ENCODE measurements around the gene RNGTT.

RNGTT gene

DNA sequence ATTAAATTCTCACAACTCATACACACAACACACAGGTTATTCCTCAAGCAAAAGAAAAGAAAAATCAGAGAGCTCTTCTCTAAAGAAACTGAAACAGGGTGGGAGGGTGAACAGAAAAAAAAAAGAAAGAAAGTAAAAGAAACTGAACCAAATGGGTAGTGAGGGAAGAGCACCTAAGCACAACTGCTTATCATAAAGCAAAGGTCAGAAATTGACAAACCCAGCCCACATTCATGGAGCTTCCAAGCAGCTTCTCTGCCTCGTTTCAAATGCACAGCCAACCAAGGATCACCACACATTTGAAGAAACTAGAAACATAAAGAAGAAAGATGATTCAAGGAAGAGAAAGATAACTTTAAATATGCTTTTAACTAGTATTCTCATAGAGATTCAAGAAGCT lies 90.5 kb downstream of the RNGTT start:
- no peak for DNase-seq
- intact Hi-C loops (cut with DNase I), result loop anchor here (10.0 kb wide), 1 partner anchor 948 kb away; no protein-coding TSS in a partner anchor

GRCh38 chr6:88871498-88871897 lies 91.9 kb downstream of the RNGTT start:
- intact Hi-C loops (cut with DNase I), result loop anchor here (10.0 kb wide), 1 partner anchor 947 kb away; no protein-coding TSS in a partner anchor
- no peak for DNase-seq

GRCh38 chr6:88870717-88871330 lies 92.6 kb downstream of the RNGTT start:
- peak in 26 of 42 donors; percentile 10 to 79 (median 48) for DNase-seq
- intact Hi-C loops (cut with DNase I), result loop anchor here (10.0 kb wide), 1 partner anchor 946 kb away; no protein-coding TSS in a partner anchor

DNA sequence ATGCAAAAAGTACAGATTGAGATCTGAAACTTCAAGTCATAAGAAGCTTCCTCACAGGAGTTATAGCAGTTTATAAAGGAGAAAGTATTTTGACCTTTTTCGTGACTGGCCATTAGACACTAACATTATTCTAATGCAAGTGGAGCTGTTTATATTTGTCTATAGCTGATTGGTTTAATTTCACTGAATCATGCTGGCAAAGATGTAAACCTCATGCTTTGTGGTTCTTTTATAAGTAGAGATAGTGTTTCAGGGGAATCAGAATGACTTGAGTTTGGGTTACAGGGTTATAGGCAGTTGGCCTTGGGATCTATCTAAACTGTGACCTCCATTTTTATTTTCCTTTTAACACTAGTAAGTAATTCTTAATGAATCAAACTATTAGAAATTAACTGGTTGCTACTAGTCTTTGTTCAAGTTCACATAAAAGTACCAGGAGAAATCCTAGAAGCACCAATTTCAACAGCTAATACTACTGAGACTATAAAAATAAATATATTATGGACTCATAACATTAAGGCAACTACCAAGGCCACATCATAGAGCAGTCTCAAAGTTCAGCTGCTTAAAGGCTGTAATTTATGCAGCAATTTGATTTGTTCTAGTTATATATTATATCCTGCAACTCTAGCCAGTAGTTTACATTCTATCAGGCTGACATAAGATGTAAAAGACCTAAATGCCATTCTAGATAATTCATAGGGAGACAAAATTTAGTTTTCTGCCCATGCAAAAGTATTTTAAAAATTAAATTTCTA lies 94.0 kb downstream of the RNGTT start:
- intact Hi-C loops (cut with DNase I), result loop anchor here (10.0 kb wide), 1 partner anchor 945 kb away; no protein-coding TSS in a partner anchor

DNA sequence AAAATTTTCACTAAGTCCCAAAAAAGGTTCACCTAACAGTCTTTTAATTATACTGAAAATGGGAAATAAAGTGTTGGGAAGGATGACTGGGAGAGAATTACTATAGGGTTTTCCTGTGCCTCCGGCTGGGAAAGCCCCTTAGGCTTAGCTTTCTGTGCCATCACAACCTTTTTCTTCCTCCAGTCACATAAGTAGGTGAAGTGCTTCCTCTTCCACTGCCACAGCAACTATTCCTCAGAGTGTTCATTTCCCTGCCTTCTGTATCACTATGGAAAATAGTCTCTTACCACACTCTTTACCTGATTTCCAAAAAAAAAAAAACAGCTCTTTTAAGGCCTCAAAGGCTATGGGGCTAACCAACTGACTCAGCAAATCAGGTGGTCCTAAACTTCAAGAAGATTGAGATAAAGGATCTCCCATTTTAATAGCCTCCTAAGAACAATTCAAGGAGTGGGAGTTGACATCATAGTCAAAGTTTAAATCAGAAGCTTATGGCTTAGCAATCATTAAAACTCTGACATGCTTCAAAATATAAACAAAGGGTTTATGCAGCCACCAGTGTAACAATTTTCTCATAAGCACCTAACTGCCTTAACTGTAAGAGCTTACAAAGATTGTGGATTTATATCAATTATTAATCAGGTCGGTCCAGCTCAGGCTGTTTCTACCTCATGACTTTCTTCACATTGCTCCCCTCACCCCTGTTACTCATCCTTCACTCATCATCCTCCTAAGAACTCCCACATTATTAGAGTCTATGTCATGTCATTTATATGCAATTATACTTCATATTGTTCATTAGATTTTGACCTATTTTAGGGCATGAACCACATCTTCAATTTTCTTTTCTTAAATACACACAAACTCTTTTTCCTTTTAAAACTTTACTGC lies 95.3 kb downstream of the RNGTT start:
- peak in 4 of 42 donors; percentile 4 to 54 (median 16) for DNase-seq
- intact Hi-C loops (cut with DNase I), result no loop called here

More for the DNA sequence above, 94.0 kb downstream of the RNGTT start:
- no peak for DNase-seq

- intact Hi-C loops (cut with DNase I), result no loop called here
- no peak for DNase-seq
These were observed 96.6 kb downstream of the RNGTT start for GRCh38 chr6:88866856-88867255.

GRCh38 chr6:88865275-88865674 lies 98.1 kb downstream of the RNGTT start:
- intact Hi-C loops (cut with DNase I), result no loop called here
- DNase-seq, result no peak

GRCh38 chr6:88864359-88865054 lies 98.9 kb downstream of the RNGTT start:
- no peak for DNase-seq
- intact Hi-C loops (cut with DNase I), result no loop called here

- intact Hi-C loops (cut with DNase I), result no loop called here
- no peak for DNase-seq
These were observed 103.1 kb downstream of the RNGTT start for GRCh38 chr6:88860310-88860709.

GRCh38 chr6:88858455-88858854 lies 105.0 kb downstream of the RNGTT start:
- DNase-seq, result no peak
- intact Hi-C loops (cut with DNase I), result no loop called here

GRCh38 chr6:88856566-88856965 lies 106.9 kb downstream of the RNGTT start:
- intact Hi-C loops (cut with DNase I), result no loop called here
- no peak for DNase-seq

DNA sequence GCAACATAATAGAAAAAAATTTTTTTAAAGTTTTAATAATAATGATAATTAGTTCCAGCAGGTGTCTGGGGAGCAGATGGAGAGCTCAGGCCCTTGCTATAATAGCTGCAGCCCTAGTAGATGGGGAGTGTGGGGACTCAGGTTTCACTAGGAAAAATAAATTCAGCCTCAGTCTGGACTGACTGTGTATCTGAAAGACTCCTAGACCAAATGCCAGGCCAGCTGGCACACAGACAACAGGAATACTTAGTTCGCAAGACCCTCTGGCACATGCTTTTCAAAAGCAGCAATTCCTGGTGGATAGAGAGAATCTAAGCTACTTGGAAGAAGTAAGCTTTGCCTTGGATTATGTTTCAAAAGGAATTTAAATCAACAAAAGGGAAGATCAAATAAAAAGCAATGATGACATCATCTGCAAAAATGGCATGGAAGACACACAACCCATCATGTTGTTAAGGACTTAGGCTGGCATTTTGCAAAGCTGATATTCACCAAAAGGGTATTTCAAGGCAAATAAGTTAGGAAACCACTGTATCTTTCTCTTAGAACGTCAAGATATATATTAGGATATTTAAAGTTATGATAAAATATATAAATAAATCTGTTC lies 107.8 kb downstream of the RNGTT start:
- no peak for DNase-seq
- intact Hi-C loops (cut with DNase I), result no loop called here

DNA sequence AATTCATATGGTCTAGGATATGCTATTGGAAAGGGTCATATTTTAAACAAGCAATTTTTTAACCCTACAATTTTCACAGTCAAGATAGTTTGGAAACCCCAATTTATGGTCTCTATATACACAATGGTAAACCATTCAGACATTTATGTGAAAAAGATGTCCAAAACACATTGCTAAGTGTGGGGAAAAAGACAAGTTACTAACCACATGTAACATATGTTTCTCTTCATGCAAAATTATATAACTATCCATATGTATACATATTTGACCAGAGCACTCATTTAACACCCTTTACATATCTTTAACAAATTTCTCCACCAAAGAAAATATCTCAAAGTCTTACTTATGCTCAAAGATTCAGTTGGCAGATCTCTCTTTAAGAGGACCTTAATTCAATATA lies 110.6 kb downstream of the RNGTT start:
- DNase-seq, result no peak
- intact Hi-C loops (cut with DNase I), result no loop called here

GRCh38 chr6:88852000-88852399 lies 111.4 kb downstream of the RNGTT start:
- DNase-seq, result no peak
- intact Hi-C loops (cut with DNase I), result no loop called here

DNA sequence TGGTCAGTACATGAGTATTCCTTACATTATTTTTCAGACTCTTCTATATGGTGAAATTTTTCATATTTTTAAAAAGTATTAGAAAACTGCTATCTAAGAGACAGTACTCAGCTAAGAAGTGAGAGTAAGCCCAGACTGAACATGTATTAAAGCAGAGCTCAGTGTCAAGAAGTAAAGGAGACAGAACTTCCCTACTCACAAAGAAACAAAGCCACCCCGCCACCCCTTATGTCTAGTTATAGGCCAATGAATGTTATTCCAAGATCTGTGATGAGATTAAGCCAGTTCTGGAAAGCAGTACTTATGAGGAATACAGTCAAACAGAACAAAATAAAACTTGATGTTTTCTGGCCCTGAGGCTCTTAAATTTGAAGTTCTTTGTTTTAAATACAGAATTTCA lies 114.5 kb downstream of the RNGTT start:
- intact Hi-C loops (cut with DNase I), result no loop called here
- DNase-seq, result no peak

GRCh38 chr6:88843040-88843439 lies 120.4 kb downstream of the RNGTT start:
- DNase-seq, result no peak
- intact Hi-C loops (cut with DNase I), result no loop called here

DNA sequence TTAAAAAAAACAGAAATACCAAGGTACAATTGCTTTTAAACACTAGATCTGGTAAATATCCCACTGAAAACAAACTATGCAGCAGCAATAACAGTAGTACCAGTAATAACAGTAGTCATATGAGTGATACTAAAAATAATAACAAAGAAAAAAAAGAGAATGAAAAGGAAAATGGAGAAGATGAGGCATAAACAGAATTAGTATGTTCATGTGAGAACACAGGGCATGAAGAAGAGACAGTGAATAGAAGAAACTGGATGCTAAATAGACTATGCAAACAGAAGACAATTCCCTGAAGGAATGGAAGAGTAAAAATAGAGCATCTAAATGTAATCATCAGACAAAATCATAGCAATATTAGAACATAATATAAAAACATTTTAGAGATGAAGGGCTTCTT lies 121.1 kb downstream of the RNGTT start:
- intact Hi-C loops (cut with DNase I), result no loop called here
- DNase-seq, result no peak

GRCh38 chr6:88840796-88841539 lies 122.5 kb downstream of the RNGTT start:
- intact Hi-C loops (cut with DNase I), result no loop called here
- no peak for DNase-seq

All from head of caudate nucleus (tissue), 42 donors.